A549 (cell line): ENCODE data around the gene KLHL30.

Experiments
- CEBPB ChIP-seq, 2 experiments: fragments of >200 bp in 1 of 2; sonication (Bioruptor Twin) in 1 of 2; formaldehyde crosslinking in 1 of 2; IDR thresholded peaks; 2 replicates each; pipeline ENCODE4 v1.6.1; 2012 to 2016
- CHD2 ChIP-seq: fragments of 150-350 bp; IDR thresholded peaks from 2 replicates; pipeline ENCODE4 v1.6.1; 2014; ENCODE audit warnings: low read length; ENCODE audit not compliant: partially characterized antibody
- CTCF ChIP-seq: fragments of >200 bp; sonication (Bioruptor Twin); formaldehyde crosslinking; IDR thresholded peaks from 3 replicates; pipeline ENCODE4 v1.5.1; 2016
- RAD21 ChIP-seq, 2 experiments: fragments of >200 bp in 1 of 2; sonication (Bioruptor Twin) in 1 of 2; formaldehyde crosslinking in 1 of 2; IDR thresholded peaks in 1 of 2; conservative IDR thresholded peaks in 1 of 2; 2 replicates in 1 of 2; 3 replicates in 1 of 2; pipeline ENCODE4 v1.6.1; 2012 to 2018; ENCODE audit warnings: inconsistent platforms in 1 of 2
- REST ChIP-seq: fragments of 200-600 bp; sonication (generic); IDR thresholded peaks from 2 replicates; pipeline ENCODE4 v1.6.1; 2016; ENCODE audit warnings: antibody characterized with exemption, mild to moderate bottlenecking, moderate library complexity
- USF2 ChIP-seq: fragments of 450-650 bp; IDR thresholded peaks from 2 replicates; pipeline ENCODE4 v1.6.1; 2014; ENCODE audit warnings: antibody characterized with exemption

DNA sequence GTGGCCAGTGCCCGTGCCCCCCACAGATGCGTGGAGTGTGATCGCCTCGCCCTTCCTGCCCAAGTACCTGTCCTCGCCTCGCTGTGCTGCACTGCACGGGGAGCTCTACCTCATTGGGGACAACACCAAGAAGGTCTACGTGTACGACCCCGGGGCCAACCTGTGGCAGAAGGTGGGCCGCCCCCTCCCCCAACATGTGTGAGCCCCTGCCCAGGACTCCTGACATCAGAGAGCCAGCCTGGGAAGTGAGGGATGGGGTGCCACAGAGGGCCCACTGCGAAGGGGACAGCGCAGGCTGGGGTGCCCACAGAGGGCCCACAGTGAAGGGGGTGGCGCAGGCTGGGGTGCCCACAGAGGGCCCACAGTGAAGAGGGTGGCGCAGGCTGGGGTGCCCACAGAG, 10.5 kb downstream of the KLHL30 start:
- TF ChIP-seq CEBPB (IDR thresholded peaks at IDR 0.05): no peak
- no peak for TF ChIP-seq CHD2
- TF ChIP-seq REST: no peak
- TF ChIP-seq CTCF: no peak
- TF ChIP-seq RAD21 (conservative IDR thresholded peaks at IDR 0.05 in 1 of 2, IDR thresholded peaks at IDR 0.05 in 1 of 2): no peak
- no peak for TF ChIP-seq USF2
